Measurements from ENCODE around the gene POLR1A. TPM values are rescaled to one million over a fixed set of nuclear protein-coding genes. Genes with fewer than 3 reads are reported as not detected.

Gene POLR1A
- total RNA-seq, 6 donors from 2014 or later: 12.0 to 25.8 (median 22.1) TPM

DNA sequence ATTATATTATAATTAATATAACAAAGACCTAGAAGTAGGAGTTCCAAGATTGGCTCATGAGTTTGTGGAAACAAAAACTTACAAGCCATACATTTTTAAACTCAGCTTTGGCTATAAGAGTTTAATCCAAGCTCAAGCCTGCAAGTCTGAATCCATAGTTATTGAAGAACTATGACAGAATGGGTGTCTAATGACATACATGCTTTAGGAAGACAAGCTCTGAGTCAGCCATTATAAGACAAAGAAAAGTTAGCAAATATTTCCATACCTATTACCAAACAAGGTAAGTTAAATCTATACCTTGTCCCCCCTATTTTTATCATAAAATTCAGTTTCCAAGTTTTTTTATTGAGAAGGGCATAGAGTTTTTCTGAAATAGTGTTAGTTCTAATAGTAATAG is 95.6 kb downstream of the POLR1A start:
- H3K27ac ChIP-seq: no peak overlapping the region
- H3K4me1 ChIP-seq: peaks cover 0 to 3% (median 0%) of the 10 kb centered on the region in 4 donors
- no peak for DNase-seq
- peaks cover 0 to 18% (median 11%) of the 10 kb centered on the region in 4 donors for H3K9me3 ChIP-seq
- ATAC-seq (ENCODE audit: low FRiP score in 2 of 2): no peak
- H3K4me3 ChIP-seq: no peak overlapping the region
- H3K27me3 ChIP-seq: no peaks in the 10 kb centered on the region
- no peak for TF ChIP-seq EP300 (IDR thresholded peaks at IDR 0.05)
- no peak for TF ChIP-seq POLR2A (IDR thresholded peaks at IDR 0.05)
- TF ChIP-seq POLR2AphosphoS5 (IDR thresholded peaks at IDR 0.05): no peak
- TF ChIP-seq, protein P1, sequence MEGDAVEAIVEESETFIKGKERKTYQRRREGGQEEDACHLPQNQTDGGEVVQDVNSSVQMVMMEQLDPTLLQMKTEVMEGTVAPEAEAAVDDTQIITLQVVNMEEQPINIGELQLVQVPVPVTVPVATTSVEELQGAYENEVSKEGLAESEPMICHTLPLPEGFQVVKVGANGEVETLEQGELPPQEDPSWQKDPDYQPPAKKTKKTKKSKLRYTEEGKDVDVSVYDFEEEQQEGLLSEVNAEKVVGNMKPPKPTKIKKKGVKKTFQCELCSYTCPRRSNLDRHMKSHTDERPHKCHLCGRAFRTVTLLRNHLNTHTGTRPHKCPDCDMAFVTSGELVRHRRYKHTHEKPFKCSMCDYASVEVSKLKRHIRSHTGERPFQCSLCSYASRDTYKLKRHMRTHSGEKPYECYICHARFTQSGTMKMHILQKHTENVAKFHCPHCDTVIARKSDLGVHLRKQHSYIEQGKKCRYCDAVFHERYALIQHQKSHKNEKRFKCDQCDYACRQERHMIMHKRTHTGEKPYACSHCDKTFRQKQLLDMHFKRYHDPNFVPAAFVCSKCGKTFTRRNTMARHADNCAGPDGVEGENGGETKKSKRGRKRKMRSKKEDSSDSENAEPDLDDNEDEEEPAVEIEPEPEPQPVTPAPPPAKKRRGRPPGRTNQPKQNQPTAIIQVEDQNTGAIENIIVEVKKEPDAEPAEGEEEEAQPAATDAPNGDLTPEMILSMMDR (IDR thresholded peaks at IDR 0.05): no peak
- H3K36me3 ChIP-seq: no peaks in the 10 kb centered on the region

DNA sequence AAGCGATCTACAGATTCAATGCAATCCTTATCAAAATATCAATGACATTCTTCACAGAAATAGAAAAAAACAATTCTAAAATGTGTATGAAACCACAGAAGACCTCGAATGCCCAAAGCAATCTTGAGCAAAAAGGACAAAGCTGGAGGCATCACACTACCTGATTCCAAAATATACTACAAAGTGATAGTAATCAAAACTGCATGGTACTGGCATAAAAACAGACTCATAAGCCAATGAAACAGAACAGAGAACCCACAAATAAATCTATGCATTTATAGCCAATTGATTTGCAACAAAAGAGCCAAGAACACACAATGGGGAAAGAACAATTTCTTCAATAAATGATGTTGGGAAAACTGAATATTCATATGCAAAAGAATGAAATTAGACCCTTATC is 99.2 kb downstream of the POLR1A start:
- DNase-seq (no peak), ATAC-seq (ENCODE audit: low FRiP score in 2 of 2) (no peak)
- TF ChIP-seq, protein P1 (IDR thresholded peaks at IDR 0.05): no peak
- no peak for TF ChIP-seq POLR2A (IDR thresholded peaks at IDR 0.05)
- TF ChIP-seq POLR2AphosphoS5 (IDR thresholded peaks at IDR 0.05): no peak
- TF ChIP-seq EP300 (IDR thresholded peaks at IDR 0.05): no peak
- Histone ChIP-seq H3K27me3 (no peaks in the 10 kb centered on the region), H3K27ac (no peak overlapping the region), H3K4me1 (peaks cover 0 to 3% (median 0%) of the 10 kb centered on the region in 4 donors), H3K36me3 (no peaks in the 10 kb centered on the region), H3K4me3 (no peak overlapping the region), H3K9me3 (peaks cover 0 to 13% (median 8%) of the 10 kb centered on the region in 4 donors)
- WGBS, 2 donors: 85 to 96% methylated on average over 2 of the region's 2 CpGs

DNA sequence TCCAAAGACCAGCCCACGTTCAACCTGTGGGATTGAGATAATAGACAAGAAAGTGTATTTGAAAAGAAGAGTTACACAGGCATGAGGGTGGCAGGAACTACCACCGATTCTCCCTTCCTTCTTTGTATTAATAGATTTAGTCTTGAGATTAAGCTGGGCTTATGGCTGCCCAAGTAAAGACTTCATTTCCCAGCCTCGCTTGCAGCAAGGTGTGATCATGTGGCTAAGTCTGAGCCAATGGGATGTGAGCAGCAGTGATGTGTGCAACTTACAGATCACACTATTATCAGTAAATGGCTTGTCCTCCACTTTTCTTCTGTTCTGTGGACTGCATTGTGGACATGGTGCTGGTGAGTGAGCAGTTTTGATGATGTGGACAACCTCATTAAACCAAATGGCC is 101.7 kb downstream of the POLR1A start:
- H3K4me1 ChIP-seq: peaks cover 10 to 18% (median 11%) of the 10 kb centered on the region in 4 donors
- no peak overlapping the region for H3K4me3 ChIP-seq
- H3K27me3 ChIP-seq: no peaks in the 10 kb centered on the region
- DNase-seq: peak in 1 of 2 donors; percentile 4
- WGBS, 2 donors: 86 to 88% methylated on average over 3 of the region's 3 CpGs
- no peak for ATAC-seq (ENCODE audit: low FRiP score in 2 of 2)
- no peak overlapping the region for H3K27ac ChIP-seq
- H3K9me3 ChIP-seq: peaks cover 0 to 13% (median 8%) of the 10 kb centered on the region in 4 donors
- TF ChIP-seq POLR2AphosphoS5 (IDR thresholded peaks at IDR 0.05): no peak
- no peak for TF ChIP-seq EP300 (IDR thresholded peaks at IDR 0.05)
- no peak for TF ChIP-seq POLR2A (IDR thresholded peaks at IDR 0.05)
- TF ChIP-seq, protein P1 (IDR thresholded peaks at IDR 0.05): no peak
- H3K36me3 ChIP-seq: no peaks in the 10 kb centered on the region

DNA sequence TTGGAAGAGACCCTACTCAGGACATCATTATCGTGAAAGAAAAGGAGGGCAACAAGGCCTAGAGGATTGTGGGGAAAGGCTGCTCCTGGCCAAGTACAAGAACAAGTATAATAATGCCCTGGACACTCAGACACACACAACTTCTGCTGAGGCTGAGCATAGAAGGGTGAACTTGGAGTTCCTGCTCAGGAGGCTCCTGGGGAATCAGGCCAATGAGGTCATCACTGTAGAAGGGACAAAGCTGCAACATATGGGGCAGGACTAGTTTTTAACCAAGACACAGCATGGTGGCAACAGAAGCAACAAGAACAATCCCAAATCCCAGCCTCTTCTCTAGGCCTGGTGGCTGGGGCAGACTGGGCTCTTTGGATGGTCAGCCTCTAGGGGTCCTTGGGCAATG is 102.6 kb downstream of the POLR1A start:
- Histone ChIP-seq H3K4me3 (no peak overlapping the region), H3K36me3 (no peaks in the 10 kb centered on the region), H3K9me3 (peaks cover 0 to 13% (median 8%) of the 10 kb centered on the region in 4 donors), H3K4me1 (peaks cover 19 to 26% (median 20%) of the 10 kb centered on the region in 4 donors), H3K27me3 (no peaks in the 10 kb centered on the region), H3K27ac (no peak overlapping the region)
- DNase-seq (peak in 1 of 2 donors; percentile 10), ATAC-seq (ENCODE audit: low FRiP score in 2 of 2) (no peak)
- WGBS, 2 donors: 80 to 93% methylated on average over 1 of the region's 1 CpG
- TF ChIP-seq, protein P1 (IDR thresholded peaks at IDR 0.05): no peak
- TF ChIP-seq POLR2A (IDR thresholded peaks at IDR 0.05): no peak
- TF ChIP-seq EP300 (IDR thresholded peaks at IDR 0.05): no peak
- TF ChIP-seq POLR2AphosphoS5 (IDR thresholded peaks at IDR 0.05): no peak

DNA sequence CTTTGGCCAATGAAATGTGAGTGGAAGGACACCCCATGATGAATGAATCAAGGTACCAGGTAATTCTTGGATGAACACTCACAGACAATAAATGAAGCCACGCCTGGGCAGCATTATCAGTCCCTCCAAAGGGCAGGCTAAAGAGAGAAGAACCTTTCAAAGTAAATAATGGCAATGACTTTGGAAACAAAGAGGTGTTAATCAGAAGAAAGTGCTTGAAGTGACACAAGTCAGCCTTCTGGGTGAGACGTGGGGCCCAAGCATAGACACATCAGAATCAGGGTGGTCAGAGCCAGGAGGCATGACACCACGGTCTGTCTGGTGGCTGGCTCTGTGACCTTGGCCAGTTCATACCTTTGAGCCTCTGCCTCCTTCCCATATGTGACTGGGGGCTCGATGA is 103.3 kb downstream of the POLR1A start:
- DNase-seq: peak in 1 of 2 donors; percentile 7
- no peak for ATAC-seq (ENCODE audit: low FRiP score in 2 of 2)
- no peaks in the 10 kb centered on the region for H3K27me3 ChIP-seq
- H3K27ac ChIP-seq: no peak overlapping the region
- no peak overlapping the region for H3K4me3 ChIP-seq
- peaks cover 26 to 34% (median 27%) of the 10 kb centered on the region in 4 donors for H3K4me1 ChIP-seq
- H3K9me3 ChIP-seq: peaks cover 0 to 13% (median 8%) of the 10 kb centered on the region in 4 donors
- H3K36me3 ChIP-seq: no peaks in the 10 kb centered on the region
- TF ChIP-seq POLR2A (IDR thresholded peaks at IDR 0.05) (no peak), POLR2AphosphoS5 (IDR thresholded peaks at IDR 0.05) (no peak)
- TF ChIP-seq, protein P1 (IDR thresholded peaks at IDR 0.05): no peak
- 88 to 90% methylated on average over 4 of the region's 4 CpGs for WGBS, 2 donors

Measured in upper lobe of left lung (tissue), 6 donors.